Trophoblast cell (in vitro differentiated cells and primary cell): ENCODE data around the gene LDLRAD3.

Source experiments
- DNase-seq, 2 donors: peaks; one replicate each; pipeline ENCODE4 v3.0.0-alpha.2; 2016
- H2AFZ ChIP-seq: 2 replicates; pipeline ENCODE4 v1.6.1; 2013; ENCODE audit warnings: low read length, moderate library complexity, mild to moderate bottlenecking; ENCODE audit not compliant: insufficient read depth, poor library complexity
- H2AK5ac ChIP-seq: 2 replicates; pipeline ENCODE4 v1.6.1; 2013; ENCODE audit warnings: mild to moderate bottlenecking, low read length
- H2BK120ac ChIP-seq: 2 replicates; pipeline ENCODE4 v1.6.1; 2013; ENCODE audit warnings: low read length, mild to moderate bottlenecking, moderate library complexity; ENCODE audit not compliant: insufficient read depth, poor library complexity
- H2BK12ac ChIP-seq: 2 replicates; pipeline ENCODE4 v1.6.1; 2013; ENCODE audit warnings: mild to moderate bottlenecking, low read length, moderate library complexity
- H2BK5ac ChIP-seq: 2 replicates; pipeline ENCODE4 v1.6.1; 2013; ENCODE audit warnings: low read length, low read depth, moderate library complexity, mild to moderate bottlenecking; ENCODE audit not compliant: poor library complexity
- H3K14ac ChIP-seq: 2 replicates; pipeline ENCODE4 v1.6.1; 2013; ENCODE audit warnings: mild to moderate bottlenecking, low read length
- H3K18ac ChIP-seq: 2 replicates; pipeline ENCODE4 v1.6.1; 2013; ENCODE audit warnings: mild to moderate bottlenecking, low read length
- H3K23ac ChIP-seq: 2 replicates; pipeline ENCODE4 v1.6.1; 2013; ENCODE audit warnings: low read length
- H3K27ac ChIP-seq: 2 replicates; pipeline ENCODE4 v1.5.1; 2013; ENCODE audit warnings: low read depth, mild to moderate bottlenecking, inconsistent platforms, low read length, moderate library complexity
- H3K27me3 ChIP-seq: 2 replicates; pipeline ENCODE4 v1.6.1; 2013; ENCODE audit warnings: inconsistent platforms, mild to moderate bottlenecking, low read length, moderate library complexity; ENCODE audit not compliant: insufficient read depth
- H3K36me3 ChIP-seq, 2 experiments: 1 replicate in 1 of 2; 2 replicates in 1 of 2; pipeline ENCODE4 v1.6.1; 2013; ENCODE audit warnings: low read length in 2 of 2, mild to moderate bottlenecking in 2 of 2, moderate library complexity in 1 of 2; ENCODE audit not compliant: insufficient read depth in 2 of 2, control insufficient read depth in 1 of 2
- H3K4ac ChIP-seq: 2 replicates; pipeline ENCODE4 v1.6.1; 2013; ENCODE audit warnings: low read depth, mild to moderate bottlenecking, low read length, moderate library complexity
- H3K4me1 ChIP-seq, 2 experiments: 1 replicate in 1 of 2; 2 replicates in 1 of 2; pipeline ENCODE4 v1.6.1; 2013; ENCODE audit warnings: low read length in 2 of 2, mild to moderate bottlenecking in 2 of 2, moderate library complexity in 1 of 2; ENCODE audit not compliant: insufficient read depth in 2 of 2, control insufficient read depth in 1 of 2
- H3K4me2 ChIP-seq: 2 replicates; pipeline ENCODE4 v1.6.1; 2013; ENCODE audit warnings: inconsistent platforms, mild to moderate bottlenecking, low read length, moderate library complexity
- H3K4me3 ChIP-seq: 2 replicates; pipeline ENCODE4 v1.5.1; 2013; ENCODE audit warnings: mild to moderate bottlenecking, low read depth, low read length, inconsistent platforms
- H3K79me1 ChIP-seq: one replicate; pipeline ENCODE4 v1.6.1; 2013; ENCODE audit warnings: low read length
- H3K79me2 ChIP-seq: 2 replicates; pipeline ENCODE4 v1.6.1; 2013; ENCODE audit warnings: low read length, mild to moderate bottlenecking; ENCODE audit not compliant: control insufficient read depth, insufficient read depth, poor library complexity
- H3K9ac ChIP-seq: 2 replicates; pipeline ENCODE4 v1.6.1; 2013; ENCODE audit warnings: mild to moderate bottlenecking, low read length
- H3K9me3 ChIP-seq: 2 replicates; pipeline ENCODE4 v1.6.1; 2013; ENCODE audit warnings: low read depth, mild to moderate bottlenecking, control low read depth, inconsistent platforms, low read length; ENCODE audit not compliant: insufficient read depth
- H4K12ac ChIP-seq: 2 replicates; pipeline ENCODE4 v1.6.1; 2013; ENCODE audit warnings: low read depth, mild to moderate bottlenecking, low read length, moderate library complexity
- H4K8ac ChIP-seq: 2 replicates; pipeline ENCODE4 v1.6.1; 2013; ENCODE audit warnings: low read depth, mild to moderate bottlenecking, low read length, moderate library complexity
- H4K91ac ChIP-seq: one replicate; pipeline ENCODE4 v1.6.1; 2013; ENCODE audit warnings: low read depth, mild to moderate bottlenecking, low read length, moderate library complexity
- WGBS: extraction: QIAGEN DNeasy Blood & Tissue Kit; methylation state at CpG from one replicate; pipeline ENCODE4 v1.1.7; 2013; ENCODE audit warnings: missing lambda C conversion rate; ENCODE audit not compliant: insufficient read length, insufficient coverage; ENCODE audit errors: extremely low coverage; 5-methylcytosine and 5-hydroxymethylcytosine counted together

LDLRAD3 gene

DNA sequence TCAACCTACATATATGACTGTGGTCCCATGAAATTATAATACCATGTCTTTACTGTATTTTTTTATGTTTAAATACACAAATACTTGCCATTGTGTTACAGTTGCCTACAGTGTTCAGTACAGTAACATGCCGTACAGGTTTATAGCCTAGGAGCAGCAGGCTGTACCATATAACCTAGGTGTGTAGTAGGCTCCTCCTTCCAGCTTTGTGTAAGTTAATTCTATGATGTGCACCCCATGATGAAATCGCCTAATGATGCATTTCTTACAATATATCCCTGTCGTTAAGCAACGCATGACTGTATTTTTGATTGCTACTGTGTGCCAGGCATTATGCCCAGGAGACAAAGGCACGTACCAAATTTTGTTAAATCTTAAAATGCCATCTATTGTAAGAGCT is 163.7 kb downstream of the LDLRAD3 start:
- Histone ChIP-seq H3K4me2 (no peak overlapping the region), H2BK120ac (no peak overlapping the region), H3K27ac (no peak overlapping the region), H3K23ac (no peak overlapping the region), H3K9me3 (no peaks in the 10 kb centered on the region), H3K4me1 (peaks cover 8 to 10% of the 10 kb centered on the region in 2 experiments), H4K8ac (no peak overlapping the region), H2BK5ac (no peak overlapping the region), H3K79me1 (no peaks in the 10 kb centered on the region), H3K27me3 (no peaks in the 10 kb centered on the region), H3K18ac (no peak overlapping the region), H3K14ac (no peak overlapping the region), H3K4ac (no peak overlapping the region), H4K12ac (no peak overlapping the region), H2BK12ac (no peak overlapping the region), H3K79me2 (no peaks in the 10 kb centered on the region), H2AFZ (no peak overlapping the region), H3K9ac (no peak overlapping the region), H2AK5ac (no peak overlapping the region), H3K36me3 (peaks cover 0 to 1% of the 10 kb centered on the region in 2 experiments), H4K91ac (no peak overlapping the region), H3K4me3 (no peak overlapping the region)
- WGBS: no CpG with 5 or more reads among the region's 5 CpGs
- DNase-seq: no peak

DNA sequence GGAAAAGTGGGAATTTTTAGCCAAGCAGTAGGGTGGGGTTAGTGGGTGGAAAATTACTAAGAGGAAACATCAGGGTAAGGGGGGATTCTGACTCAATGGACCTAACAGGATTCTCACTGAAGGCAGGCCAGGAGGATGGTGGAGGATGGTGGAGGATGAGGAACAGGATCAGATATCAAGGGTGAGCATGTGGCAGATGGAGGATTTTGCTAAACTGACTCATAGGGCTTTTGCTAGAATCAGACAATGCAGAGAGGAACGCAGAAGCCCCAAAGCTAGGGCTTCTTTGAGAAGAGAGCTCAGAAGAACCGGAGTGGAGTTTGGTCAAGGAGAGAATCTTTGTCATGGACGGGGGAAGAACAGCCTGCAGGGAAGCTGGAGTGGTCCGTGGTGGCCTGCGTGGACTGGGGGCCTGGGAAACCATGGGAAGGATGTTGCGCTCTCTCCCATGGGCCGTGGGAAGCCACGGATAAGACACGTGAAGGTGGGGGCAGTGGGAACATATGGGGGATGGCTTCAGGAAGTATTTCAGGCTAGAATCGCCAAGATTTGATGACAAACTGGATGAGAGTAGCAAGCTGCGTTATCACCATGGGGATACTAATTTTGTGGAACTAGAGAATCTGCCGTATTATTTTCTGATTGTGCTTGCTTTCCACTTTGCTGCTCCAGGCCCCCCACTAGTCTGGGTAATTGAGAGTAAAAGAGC is 165.2 kb downstream of the LDLRAD3 start:
- H2AFZ ChIP-seq: no peak overlapping the region
- no peaks in the 10 kb centered on the region for H3K27me3 ChIP-seq
- no peak overlapping the region for H3K18ac ChIP-seq
- H3K4ac ChIP-seq: no peak overlapping the region
- no peak overlapping the region for H3K4me3 ChIP-seq
- no peak overlapping the region for H2BK5ac ChIP-seq
- no peak overlapping the region for H2AK5ac ChIP-seq
- H4K91ac ChIP-seq: no peak overlapping the region
- no peak for DNase-seq
- no CpG with 5 or more reads among the region's 12 CpGs for WGBS
- H2BK120ac ChIP-seq: no peak overlapping the region
- no peak overlapping the region for H3K14ac ChIP-seq
- no peak overlapping the region for H3K9ac ChIP-seq
- peaks cover under 1 to 1% of the 10 kb centered on the region in 2 experiments for H3K36me3 ChIP-seq
- H3K4me1 ChIP-seq: peaks cover 8 to 10% of the 10 kb centered on the region in 2 experiments
- H3K23ac ChIP-seq: no peak overlapping the region
- no peak overlapping the region for H4K12ac ChIP-seq
- no peaks in the 10 kb centered on the region for H3K79me1 ChIP-seq
- no peak overlapping the region for H3K4me2 ChIP-seq
- no peak overlapping the region for H2BK12ac ChIP-seq
- peaks cover 3% of the 10 kb centered on the region for H3K9me3 ChIP-seq
- H3K79me2 ChIP-seq: no peaks in the 10 kb centered on the region
- no peak overlapping the region for H3K27ac ChIP-seq
- H4K8ac ChIP-seq: no peak overlapping the region

DNA sequence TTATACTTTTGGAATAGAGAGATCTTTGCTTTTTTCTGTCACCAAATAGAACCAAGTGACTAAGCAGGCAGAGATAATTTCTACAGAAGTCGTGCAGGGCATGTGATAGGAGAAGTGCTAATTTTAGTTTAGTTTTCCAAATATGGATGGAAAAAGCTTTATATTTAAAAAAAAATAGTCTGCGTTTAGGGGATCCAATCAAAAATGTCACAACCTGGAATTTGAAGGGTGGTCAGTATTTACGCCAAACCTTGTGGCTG is 165.7 kb downstream of the LDLRAD3 start:
- H3K14ac ChIP-seq: no peak overlapping the region
- no peak overlapping the region for H4K8ac ChIP-seq
- H2BK120ac ChIP-seq: no peak overlapping the region
- H2AFZ ChIP-seq: no peak overlapping the region
- no peak overlapping the region for H3K18ac ChIP-seq
- H2BK12ac ChIP-seq: no peak overlapping the region
- no peak overlapping the region for H3K9ac ChIP-seq
- H2AK5ac ChIP-seq: no peak overlapping the region
- H3K4me1 ChIP-seq: peaks cover 8 to 9% of the 10 kb centered on the region in 2 experiments
- WGBS: no CpG with 5 or more reads among the region's 3 CpGs
- H3K9me3 ChIP-seq: peaks cover 4% of the 10 kb centered on the region
- H3K79me2 ChIP-seq: no peaks in the 10 kb centered on the region
- H3K27ac ChIP-seq: no peak overlapping the region
- no peaks in the 10 kb centered on the region for H3K79me1 ChIP-seq
- H3K4me2 ChIP-seq: no peak overlapping the region
- no peak overlapping the region for H3K23ac ChIP-seq
- no peak overlapping the region for H3K4me3 ChIP-seq
- H4K12ac ChIP-seq: no peak overlapping the region
- H4K91ac ChIP-seq: no peak overlapping the region
- H3K36me3 ChIP-seq: peaks cover 0 to 2% of the 10 kb centered on the region in 2 experiments
- no peak overlapping the region for H2BK5ac ChIP-seq
- DNase-seq: no peak
- no peak overlapping the region for H3K4ac ChIP-seq
- H3K27me3 ChIP-seq: no peaks in the 10 kb centered on the region

DNA sequence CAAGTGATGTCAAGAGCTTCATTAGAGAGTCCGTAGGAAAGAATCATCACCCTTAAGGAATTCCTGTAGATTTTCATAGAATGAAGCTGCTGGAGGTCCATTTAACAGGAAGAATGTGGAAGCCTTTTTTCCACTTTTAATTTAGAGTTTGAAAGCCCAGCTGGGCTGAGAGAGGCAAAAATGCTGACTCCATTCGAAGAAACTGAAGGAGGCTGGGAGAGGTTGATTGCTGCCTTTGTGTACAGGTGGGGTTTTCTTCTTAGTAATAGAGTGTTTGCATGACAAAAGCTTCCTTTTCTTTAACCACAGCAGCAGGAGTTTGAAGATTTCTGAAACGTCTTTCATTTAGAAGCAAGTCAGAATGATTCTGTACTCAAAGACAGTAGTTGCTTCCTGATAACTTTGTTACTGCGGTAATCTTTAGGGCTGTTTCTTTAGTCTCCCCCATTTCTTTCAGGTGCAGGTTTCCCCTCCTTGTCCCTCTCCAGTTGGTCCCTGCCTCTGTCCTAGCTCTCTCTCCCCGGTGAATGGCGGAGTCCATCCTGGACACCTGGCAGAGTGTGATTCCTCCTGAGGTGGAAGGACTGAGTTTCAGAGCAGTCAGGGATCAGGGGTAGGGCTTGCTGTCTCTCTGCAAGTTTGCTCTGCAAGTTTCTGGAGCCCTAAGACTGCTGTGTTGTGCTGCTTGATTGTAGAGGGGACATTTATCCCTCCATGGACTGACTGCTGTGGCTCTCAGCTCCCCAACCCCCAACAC is 166.2 kb downstream of the LDLRAD3 start:
- H2BK12ac ChIP-seq: no peak overlapping the region
- no peak overlapping the region for H3K27ac ChIP-seq
- no peak overlapping the region for H3K9ac ChIP-seq
- no peak overlapping the region for H3K14ac ChIP-seq
- DNase-seq: no peak
- H3K27me3 ChIP-seq: no peaks in the 10 kb centered on the region
- H3K36me3 ChIP-seq: peaks cover 0 to 2% of the 10 kb centered on the region in 2 experiments
- no peak overlapping the region for H4K12ac ChIP-seq
- peaks cover 3 to 5% of the 10 kb centered on the region in 2 experiments for H3K4me1 ChIP-seq
- no peak overlapping the region for H4K8ac ChIP-seq
- H3K9me3 ChIP-seq: peaks cover 4% of the 10 kb centered on the region
- no peak overlapping the region for H3K4me3 ChIP-seq
- no peaks in the 10 kb centered on the region for H3K79me2 ChIP-seq
- H2BK120ac ChIP-seq: no peak overlapping the region
- no peak overlapping the region for H2AFZ ChIP-seq
- H3K23ac ChIP-seq: no peak overlapping the region
- no peak overlapping the region for H4K91ac ChIP-seq
- H3K79me1 ChIP-seq: no peaks in the 10 kb centered on the region
- H3K4ac ChIP-seq: no peak overlapping the region
- no peak overlapping the region for H3K18ac ChIP-seq
- no CpG with 5 or more reads among the region's 6 CpGs for WGBS
- H2BK5ac ChIP-seq: no peak overlapping the region
- H3K4me2 ChIP-seq: no peak overlapping the region
- H2AK5ac ChIP-seq: no peak overlapping the region
